ENCODE measurements around the gene GCC1. TPM values are rescaled to one million over a fixed set of nuclear protein-coding genes. Genes with fewer than 3 reads are reported as not detected.

GCC1 gene
- polyA plus RNA-seq, 1 experiment: 11.6 TPM

- CTCF ChIA-PET: interaction anchor here (1.2 to 2.9 kb wide), 3 partner anchors 39 to 621 kb away, joined by 3 to 17 read pairs (median 14); no protein-coding TSS in a partner anchor
- no peak for TF ChIP-seq CTCF (IDR thresholded peaks at IDR 0.05; ENCODE audit: low read depth, low read length)
- POLR2A ChIA-PET: interaction anchor here (2.0 kb wide), 1 partner anchor 120 kb away, joined by 4 read pairs; no protein-coding TSS in a partner anchor
- H3K9me3 ChIP-seq (ENCODE audit: control insufficient read depth, insufficient read depth, low read length): peaks cover 4% of the 10 kb centered on the region; the same call in 1 of the 2 replicates
- no peak for DNase-seq (ENCODE audit: low read depth, low spot score)
- peak overlapping the region; percentile 61 for H3K27ac ChIP-seq (ENCODE audit: low read depth, low read length)
- H3K27me3 ChIP-seq (ENCODE audit: control insufficient read depth, insufficient read depth, low read length): no peaks in the 10 kb centered on the region
- H3K4me3 ChIP-seq (ENCODE audit: low read depth, low read length): peak overlapping the region; percentile 67
These were observed 2.2 kb upstream of the GCC1 start for GRCh38 chr7:127587663-127588018.

GRCh38 chr7:127586346-127586745, 950 bp upstream of the GCC1 start:
- DNase-seq (ENCODE audit: low read depth, low spot score): no peak
- peaks cover 4% of the 10 kb centered on the region; the same call in 1 of the 2 replicates for H3K9me3 ChIP-seq (ENCODE audit: control insufficient read depth, insufficient read depth, low read length)
- ChIA-PET POLR2A (interaction anchor here (0.9 kb wide), 1 partner anchor 69 kb away, joined by 4 read pairs; no protein-coding TSS in a partner anchor), CTCF (interaction anchor here (1.1 to 1.2 kb wide), 2 partner anchors 122 to 623 kb away, joined by 4 to 5 read pairs; no protein-coding TSS in a partner anchor)
- no peaks in the 10 kb centered on the region for H3K27me3 ChIP-seq (ENCODE audit: control insufficient read depth, insufficient read depth, low read length)
- no peak overlapping the region for H3K27ac ChIP-seq (ENCODE audit: low read depth, low read length)
- no peak for TF ChIP-seq CTCF (IDR thresholded peaks at IDR 0.05; ENCODE audit: low read depth, low read length)
- no peak overlapping the region for H3K4me3 ChIP-seq (ENCODE audit: low read depth, low read length)

GRCh38 chr7:127584648-127585043, 750 bp downstream of the GCC1 start:
- H3K27ac ChIP-seq (ENCODE audit: low read depth, low read length): no peak overlapping the region

GRCh38 chr7:127582361-127582760, 3.0 kb downstream of the GCC1 start:
- no peak overlapping the region for H3K4me3 ChIP-seq (ENCODE audit: low read depth, low read length)
- no peaks in the 10 kb centered on the region; the same call in 1 of the 2 replicates for H3K9me3 ChIP-seq (ENCODE audit: control insufficient read depth, insufficient read depth, low read length)
- H3K27me3 ChIP-seq (ENCODE audit: control insufficient read depth, insufficient read depth, low read length): no peaks in the 10 kb centered on the region
- H3K27ac ChIP-seq (ENCODE audit: low read depth, low read length): no peak overlapping the region
- no peak for DNase-seq (ENCODE audit: low read depth, low spot score)
- no peak for TF ChIP-seq CTCF (IDR thresholded peaks at IDR 0.05; ENCODE audit: low read depth, low read length)
- ChIA-PET CTCF (interaction anchor here (0.7 kb wide), 2 partner anchors 126 to 626 kb away, joined by 3 to 4 read pairs; no protein-coding TSS in a partner anchor), POLR2A (no interaction called here)

More at GRCh38 chr7:127584648-127585043, 750 bp downstream of the GCC1 start:
- Histone ChIP-seq H3K4me3 (ENCODE audit: low read depth, low read length) (peak overlapping the region; percentile 83), H3K9me3 (ENCODE audit: control insufficient read depth, insufficient read depth, low read length) (peaks cover 4% of the 10 kb centered on the region; the same call in 1 of the 2 replicates), H3K27me3 (ENCODE audit: control insufficient read depth, insufficient read depth, low read length) (no peaks in the 10 kb centered on the region)
- TF ChIP-seq CTCF (IDR thresholded peaks at IDR 0.05; ENCODE audit: low read depth, low read length): no peak
- ChIA-PET CTCF (interaction anchor here (1.4 kb wide), 1 partner anchor 625 kb away, joined by 3 read pairs; no protein-coding TSS in a partner anchor), POLR2A (interaction anchor here (1.0 kb wide), 1 partner anchor 112 kb away, joined by 3 read pairs; no protein-coding TSS in a partner anchor)
- no peak for DNase-seq (ENCODE audit: low read depth, low spot score)

GRCh38 chr7:127581716-127582115, 3.7 kb downstream of the GCC1 start:
- POLR2A ChIA-PET: no interaction called here
- H3K4me3 ChIP-seq (ENCODE audit: low read depth, low read length): no peak overlapping the region
- no peak for DNase-seq (ENCODE audit: low read depth, low spot score)

More at GRCh38 chr7:127581716-127582115, 3.7 kb downstream of the GCC1 start:
- Histone ChIP-seq H3K27ac (ENCODE audit: low read depth, low read length) (no peak overlapping the region), H3K9me3 (ENCODE audit: control insufficient read depth, insufficient read depth, low read length) (no peaks in the 10 kb centered on the region; the same call in 1 of the 2 replicates), H3K27me3 (ENCODE audit: control insufficient read depth, insufficient read depth, low read length) (no peaks in the 10 kb centered on the region)
- no peak for TF ChIP-seq CTCF (IDR thresholded peaks at IDR 0.05; ENCODE audit: low read depth, low read length)
- CTCF ChIA-PET: interaction anchor here (0.8 to 1.3 kb wide), 2 partner anchors 127 to 628 kb away, joined by 3 to 4 read pairs; no protein-coding TSS in a partner anchor
